GM21423 (cell line): Measurements from ENCODE around the gene PAX6.

ENCODE experiments used
- ATAC-seq: cut with Tn5 transposase; IDR thresholded peaks from one replicate; pipeline ENCODE4 v1.9.1; 2021; ENCODE audit warnings: mild to moderate bottlenecking, moderate library complexity; ENCODE audit not compliant: unreplicated experiment

Gene PAX6

DNA sequence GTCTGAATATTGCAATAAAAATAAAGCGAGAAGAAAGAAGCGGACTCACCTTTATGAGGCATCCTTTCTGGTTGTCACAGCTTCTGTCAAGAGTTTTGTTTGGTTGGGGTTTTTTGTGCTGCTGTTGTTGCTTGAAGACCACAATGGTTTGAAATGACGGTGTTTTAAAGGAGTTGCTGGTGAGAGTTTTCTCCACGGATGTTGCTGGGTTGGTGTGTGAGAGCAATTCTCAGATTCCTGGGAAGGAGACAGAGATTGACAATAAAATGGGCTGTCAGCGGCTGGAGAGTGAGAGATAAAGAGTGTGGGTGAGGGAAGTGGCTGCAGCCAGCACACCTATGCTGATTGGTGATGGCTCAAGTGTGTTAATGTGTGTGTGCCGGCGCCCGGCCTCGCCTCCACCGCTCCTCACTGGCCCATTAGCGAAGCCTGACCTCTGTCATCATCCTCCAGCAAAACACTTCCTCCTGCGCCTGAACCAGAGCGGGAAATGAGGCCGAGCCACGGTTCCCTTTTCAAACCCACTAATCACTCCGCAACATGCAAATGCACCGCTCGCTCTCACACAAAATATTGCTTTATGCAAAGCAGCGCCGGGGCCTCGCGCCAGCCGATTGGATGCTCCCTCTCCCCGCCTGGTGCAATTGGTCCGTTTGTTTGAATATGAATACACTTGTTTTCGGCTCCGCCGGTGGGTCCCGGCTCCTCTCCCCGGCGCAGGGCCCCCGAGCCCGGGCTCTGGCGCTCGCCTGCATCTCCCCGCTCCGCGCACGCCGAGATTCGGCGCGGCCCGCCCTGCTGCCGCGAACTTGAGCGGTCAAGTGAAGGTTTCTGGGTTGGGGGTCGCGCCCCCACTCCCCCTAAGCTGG lies at the start of gene PAX6:
PAX6 (minus strand) TSS at position 544 of the 869 bp plus-strand sequence. CDS start 4,911 bp downstream, outside the sequence.
- peak; percentile 72 for ATAC-seq

DNA sequence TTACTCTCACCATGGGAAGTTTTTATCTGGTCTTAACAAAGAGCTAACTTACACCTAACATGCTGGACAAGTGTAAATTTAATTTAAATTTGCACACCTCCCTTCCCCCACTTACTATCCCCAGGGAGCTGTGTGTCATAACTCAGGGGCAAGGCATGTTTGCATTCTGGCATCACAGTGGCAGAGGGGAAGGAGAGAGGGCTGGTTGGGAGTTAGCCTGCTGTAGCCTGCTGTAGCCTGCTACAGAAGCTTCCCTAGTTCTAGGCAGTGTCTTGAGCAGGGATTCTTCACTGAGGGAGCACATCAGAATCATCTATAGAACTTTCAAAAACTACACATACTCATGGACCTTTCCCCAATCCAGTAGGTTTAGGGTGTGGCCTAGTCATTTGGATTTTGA lies 49.3 kb upstream of the PAX6 start:
- no peak for ATAC-seq

DNA sequence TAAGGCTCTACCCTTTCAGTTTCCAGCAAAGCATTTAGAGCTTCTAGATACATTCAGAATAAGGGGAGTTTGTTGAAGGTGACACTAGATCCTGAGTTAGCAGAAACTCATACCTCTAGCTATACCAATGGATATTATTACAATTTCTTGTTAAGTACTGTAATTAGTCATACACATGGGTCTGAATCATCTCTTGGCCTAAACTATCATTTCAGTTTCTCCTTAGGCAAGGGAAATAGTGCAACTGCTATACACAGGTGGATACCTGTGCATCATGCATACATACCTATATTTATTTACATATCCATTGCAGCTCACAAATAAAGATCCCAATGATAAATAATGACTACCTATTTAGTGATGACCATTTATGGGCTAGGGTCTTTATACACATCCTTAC lies 45.1 kb upstream of the PAX6 start:
- ATAC-seq = no peak

DNA sequence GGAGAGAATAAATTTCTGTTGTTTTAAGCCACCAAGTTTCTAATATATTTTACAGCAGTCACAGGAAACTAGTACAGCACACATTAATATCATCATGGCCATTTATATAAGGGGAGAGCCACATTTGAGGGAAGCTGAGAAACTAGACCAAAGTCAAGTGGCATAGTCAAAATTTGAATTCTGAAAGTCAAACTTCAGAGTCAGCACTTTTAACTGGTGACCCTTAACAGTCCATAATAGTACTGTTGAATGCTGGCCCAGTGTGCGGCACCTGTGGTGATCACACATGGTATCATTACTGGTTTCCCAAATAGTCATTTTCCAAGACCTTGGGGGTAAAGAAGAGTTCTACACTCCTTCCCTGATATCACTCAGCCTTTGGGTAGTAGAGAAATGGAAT lies 44.3 kb upstream of the PAX6 start:
- no peak for ATAC-seq

DNA sequence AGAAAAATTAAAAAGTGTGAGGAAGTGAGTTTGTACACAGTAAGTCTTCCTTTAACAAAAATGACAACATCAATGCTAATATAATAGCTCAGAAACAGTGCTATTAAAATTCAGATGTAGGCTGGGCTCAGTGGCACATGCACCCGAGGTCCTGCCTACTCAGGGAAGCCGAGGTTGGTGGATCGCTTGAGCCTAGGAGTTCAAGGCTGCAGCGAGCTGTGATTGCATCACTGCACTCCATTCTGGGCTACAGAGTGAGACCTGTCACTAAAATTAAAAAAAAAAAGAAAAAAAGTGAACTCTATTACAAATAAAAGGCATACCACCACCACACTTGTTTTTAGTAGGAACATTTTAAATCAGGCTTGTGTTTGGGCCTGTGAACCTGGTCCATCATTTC lies 39.2 kb upstream of the PAX6 start:
- no peak for ATAC-seq

DNA sequence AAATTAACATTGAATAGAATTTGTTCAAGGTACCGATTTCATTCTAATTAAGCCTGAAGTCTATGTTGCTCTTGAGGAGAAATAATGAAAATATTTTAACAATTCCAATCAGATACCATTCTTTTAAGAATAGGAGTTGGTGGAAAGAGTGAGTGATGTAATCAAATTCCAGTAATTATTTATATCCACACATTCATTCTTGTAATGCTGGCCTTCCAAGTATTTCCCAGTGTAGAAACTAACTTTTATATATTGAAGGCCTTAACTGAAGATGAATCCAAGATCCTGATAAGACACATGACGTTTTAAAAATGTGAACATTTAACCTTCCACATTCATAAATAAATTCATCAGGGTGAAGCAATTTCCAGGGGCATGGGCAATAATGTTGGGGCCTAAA lies 36.6 kb upstream of the PAX6 start:
- ATAC-seq = no peak

DNA sequence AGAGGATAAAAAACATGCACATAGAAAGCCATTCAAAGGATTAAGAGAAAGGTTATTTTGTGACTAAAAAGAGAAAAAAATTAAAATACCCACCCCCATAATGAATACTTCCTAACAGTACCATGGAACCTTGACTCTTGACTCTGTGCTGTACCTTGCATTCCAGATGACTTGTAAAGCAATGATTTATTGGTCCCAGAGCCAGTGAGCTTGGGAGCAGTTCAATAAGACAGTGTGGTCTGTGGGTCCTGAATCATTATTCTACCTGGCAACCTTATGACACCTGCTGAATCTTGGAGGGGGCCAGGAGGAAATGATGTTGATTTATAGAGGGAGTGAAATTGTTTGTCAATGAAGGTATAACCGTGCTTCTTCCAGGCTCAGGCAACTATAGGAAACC lies 34.2 kb upstream of the PAX6 start:
- ATAC-seq = no peak

DNA sequence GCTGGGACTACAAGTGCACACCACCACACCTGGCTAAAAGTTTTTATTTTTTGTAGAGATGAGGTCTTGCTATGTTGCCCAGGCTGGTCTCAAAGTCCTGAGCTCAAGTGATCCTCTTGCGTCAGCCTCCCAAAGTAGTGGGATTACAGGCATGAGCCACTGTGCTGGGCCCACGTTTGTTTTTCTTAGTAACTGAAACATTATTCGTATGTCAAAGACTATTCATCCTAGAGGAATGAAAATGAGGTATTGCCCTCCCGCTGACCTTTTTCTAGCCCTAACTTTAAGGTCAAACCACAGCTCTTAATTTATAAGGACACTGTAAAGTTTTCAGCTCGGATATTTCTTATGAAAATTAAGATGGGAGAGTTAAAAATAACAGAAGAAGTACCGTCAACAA lies 33.2 kb upstream of the PAX6 start:
- no peak for ATAC-seq

DNA sequence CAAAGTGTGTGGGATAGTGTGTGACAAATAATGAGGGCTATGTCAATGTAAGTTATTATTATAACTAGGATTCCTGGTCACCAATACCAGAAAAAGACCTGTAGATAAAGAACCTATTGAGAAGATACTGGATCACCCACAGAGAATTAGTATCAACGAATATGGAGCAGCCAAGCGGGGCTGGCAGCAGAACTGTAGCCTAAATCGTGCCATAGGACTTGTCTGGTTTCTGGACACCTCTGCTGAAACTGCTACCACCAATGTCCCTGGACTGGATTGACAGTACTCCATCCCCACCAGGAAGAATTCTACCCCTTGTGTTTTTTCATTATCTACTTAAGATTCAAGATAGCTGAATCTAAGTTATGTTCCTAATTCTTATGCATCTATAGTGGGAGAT lies 30.3 kb upstream of the PAX6 start:
- no peak for ATAC-seq

DNA sequence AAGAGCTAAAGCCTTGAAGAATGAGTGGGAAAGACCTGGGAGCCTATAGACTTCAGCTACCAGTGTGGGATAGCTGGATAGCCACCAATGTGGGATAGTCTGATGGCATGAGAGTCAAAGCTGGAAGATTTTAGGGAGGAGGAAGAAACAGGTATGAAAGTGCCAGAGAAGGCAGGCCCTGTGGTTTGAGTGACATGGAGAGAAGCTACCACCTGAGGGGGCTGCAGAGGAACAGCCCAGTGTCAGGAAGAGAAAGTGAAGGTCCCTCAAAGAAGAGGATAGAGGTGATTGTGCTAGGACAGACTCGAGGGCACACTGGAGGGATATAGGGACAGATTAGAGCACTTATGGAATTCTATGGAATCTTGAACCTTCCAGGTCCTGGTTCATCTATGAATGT lies 23.1 kb upstream of the PAX6 start:
- ATAC-seq = no peak

DNA sequence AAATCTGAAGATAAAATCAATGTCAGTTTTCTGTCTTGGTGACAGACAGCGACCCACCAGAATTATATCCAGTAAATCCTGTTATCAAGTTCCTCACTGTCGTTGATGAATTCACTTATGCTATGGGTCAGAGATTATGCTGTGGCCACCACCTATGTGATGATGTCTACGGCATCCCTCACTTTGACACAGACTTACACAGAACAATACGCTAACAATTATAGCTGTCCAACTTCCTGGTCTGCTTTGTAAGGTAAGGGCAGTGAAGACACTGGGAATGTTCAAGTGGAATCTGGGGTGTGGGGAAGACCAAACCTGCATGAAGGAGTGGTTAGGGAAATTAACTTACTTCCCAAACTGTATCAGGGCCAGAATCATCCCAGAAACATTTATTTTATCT lies 19.3 kb upstream of the PAX6 start:
- no peak for ATAC-seq

DNA sequence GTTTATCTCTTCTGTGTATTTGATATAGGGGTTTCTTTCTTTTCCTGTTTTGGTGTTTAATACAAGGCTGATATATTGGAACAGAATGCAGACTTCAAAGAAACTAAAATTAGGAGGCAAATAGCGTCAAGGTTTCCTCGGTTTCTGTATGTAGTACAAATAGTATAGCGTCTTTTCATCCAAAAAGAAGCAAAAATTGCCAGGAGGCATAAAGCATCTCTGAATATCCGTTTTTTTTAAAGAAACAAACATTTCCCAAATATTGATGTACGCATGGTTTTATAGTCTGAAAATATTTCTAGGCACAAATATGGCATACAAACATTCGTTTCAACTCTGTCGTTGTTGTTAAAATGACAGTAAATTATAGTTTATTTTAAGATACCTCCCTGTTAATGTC lies 17.1 kb upstream of the PAX6 start:
- no peak for ATAC-seq

DNA sequence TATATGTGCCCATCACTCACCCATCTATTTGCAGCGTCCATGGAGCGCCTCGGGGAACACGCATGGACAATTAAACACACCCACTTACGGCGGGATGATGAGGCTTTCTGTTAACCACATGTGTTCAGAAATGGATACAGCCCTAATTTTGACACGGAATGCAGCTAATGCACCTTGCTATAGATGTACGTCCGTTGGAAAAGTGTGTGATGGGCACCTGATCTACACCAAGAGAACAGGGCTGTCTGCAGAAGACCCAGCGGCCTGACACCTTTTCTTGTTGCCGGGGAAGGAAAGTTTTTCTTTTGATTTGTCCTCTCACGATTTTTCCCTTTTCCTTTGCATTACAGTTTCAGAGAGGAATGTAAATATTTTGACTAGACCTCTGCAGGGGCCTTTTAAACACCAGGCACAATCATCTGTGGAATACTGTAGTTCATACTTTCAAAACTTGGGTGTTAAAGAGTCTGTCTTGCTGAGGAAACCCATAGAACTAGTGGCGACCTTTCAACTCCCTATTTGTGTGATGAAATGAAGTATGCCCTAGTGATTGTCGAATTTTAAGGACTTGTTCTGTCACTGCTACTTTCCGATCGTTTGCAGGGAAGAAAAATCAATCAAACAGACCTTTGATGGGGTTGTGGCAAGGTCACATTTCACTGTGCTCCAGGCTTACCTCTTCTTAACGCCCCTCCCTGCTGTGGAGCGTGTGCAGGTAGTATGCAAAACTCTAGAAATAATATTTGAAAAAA lies 16.5 kb upstream of the PAX6 start:
- ATAC-seq = no peak

DNA sequence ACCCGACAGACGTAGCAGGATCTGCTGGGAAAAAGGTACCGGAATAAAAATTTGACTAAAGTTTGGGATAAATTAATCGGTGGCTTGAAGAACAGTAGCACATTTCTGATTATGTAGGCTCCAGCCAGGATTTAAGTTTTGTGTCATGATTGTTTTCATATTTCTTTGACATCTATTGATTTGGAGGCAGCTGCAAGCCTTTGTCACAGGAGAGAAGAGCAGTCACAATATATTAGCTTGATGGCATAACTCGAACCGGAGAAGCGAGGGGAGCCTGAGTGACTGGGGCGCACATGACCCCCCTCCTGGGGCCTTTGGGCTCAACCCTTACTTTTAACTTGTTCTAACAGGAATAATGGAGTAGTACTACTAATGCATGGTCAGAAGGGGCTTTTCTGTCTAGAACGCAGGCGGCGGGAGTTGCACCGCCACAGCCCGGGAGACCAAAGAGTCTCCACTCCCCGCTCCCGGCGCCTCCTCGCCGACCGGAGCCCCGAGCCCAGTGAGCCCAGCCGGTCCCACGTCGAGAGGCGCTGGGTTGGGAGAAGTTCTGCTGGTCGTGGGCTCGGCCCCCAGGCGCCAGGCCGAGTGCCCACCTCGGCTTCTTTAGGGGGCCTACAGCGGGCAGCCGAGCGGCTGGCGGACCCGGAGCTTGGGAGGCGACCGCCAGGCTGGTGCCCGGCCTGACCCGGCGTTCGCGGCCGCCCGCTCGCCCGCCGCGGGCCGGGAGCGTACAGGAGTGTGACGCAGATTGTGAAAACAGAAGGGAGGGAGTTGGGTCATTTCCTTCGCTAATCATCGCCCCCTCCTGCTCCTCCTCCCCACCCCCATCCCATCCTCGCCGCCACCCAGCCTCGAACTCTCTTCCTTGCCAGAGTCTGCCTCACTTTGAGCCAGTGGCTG lies 15.7 kb upstream of the PAX6 start:
- no peak for ATAC-seq

DNA sequence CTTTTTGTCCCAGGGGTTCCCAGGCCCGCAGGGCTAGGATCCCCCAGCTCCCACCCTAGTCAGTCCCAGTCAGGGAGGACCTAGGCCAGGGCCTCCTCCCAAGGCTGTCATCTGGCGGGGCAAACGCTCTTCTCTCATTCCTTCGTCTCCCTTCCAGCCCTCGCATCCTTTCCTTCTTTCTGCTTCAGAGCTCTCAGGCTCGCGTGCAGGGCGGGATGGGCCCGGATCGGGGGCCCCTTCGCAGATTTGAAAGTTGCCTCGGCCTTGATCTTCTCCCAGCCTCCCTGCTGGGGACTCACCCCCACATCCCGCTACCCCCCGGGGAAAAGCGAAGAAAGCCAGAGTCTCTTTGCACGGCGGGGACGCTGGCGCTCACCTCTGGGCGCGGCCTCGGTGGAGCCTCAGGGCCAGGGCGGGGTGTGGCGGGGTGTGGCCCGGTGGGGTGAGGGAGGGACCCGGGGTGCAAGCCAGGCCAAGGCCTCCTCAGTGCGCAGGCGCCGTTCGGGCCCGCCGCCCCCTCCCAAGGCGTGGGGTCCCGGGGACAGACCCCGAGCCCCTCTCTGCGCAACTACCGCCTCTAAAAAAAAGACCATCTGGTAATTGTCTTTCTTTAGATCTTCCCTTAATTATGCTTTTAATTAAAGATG lies 14.8 kb upstream of the PAX6 start:
- no peak for ATAC-seq

DNA sequence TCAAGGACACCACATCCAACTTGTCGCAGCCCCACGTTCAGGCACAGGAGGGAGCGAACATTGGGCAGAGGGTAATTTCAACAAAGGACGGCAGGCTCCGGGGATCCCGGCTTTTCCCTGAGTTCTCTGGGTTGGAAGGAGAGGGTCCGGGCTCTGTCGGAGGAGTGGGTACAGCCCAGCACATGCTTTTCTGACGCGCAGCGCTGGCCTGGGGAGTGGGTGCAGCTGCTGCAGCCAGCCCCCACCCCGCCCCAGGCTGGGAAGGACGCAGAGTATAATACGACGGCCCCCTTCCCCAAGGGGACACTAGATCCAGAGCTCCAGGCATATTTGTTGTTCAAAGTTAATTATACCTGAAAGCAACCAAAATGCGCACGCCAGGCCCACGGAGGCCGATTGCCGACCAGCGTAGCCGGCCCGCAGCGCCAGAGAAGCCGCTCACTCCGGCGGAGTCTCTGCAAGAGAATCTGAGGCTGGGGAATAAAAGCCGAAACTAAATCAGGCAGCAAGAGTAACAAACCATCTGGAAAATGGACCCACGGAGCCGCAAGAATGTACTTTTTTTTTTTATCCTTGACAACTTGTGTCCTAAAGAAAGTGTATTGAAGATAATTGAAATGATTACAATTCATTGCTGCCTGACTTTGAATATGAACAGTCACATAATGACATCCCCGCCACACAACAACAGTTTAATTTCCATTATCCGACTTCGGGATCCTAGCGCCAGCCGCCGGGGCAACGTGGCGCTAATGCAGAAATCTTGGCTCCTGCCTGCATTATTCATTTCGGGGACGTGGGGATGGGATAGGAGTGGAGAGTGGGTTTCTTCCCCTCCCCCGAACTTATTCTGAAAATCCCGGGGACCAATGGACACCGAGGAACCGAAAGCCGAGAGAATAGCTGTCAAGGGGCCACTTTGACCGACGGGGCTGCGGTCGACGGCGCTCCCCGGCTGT lies 14.0 kb upstream of the PAX6 start:
- ATAC-seq = no peak

DNA sequence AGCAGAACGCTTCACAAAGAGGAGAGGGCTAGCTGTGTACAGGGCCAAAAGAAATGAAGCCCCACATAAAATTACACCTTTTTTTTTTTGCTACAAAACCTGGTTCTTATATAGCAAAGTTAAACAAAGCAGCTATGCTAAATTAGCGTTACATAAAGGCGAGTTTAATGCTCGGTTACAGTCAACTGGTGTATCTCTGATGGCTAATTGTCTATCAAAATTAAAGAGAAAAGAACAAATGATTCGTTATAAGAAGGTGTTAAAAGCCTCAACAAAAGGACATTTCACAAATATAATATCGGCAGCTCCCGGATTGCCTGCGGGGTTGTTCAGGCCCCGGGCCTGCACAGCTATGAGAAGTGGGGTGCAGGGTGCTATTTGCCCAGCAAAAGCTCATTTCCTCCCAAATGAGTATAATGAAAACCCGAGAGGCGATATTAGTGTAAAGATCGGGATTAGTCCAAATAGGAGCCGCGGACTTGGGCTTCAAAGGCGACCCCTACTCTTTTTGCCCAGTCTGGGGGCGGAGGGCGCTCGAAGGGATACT lies 13.3 kb upstream of the PAX6 start:
- ATAC-seq = no peak

DNA sequence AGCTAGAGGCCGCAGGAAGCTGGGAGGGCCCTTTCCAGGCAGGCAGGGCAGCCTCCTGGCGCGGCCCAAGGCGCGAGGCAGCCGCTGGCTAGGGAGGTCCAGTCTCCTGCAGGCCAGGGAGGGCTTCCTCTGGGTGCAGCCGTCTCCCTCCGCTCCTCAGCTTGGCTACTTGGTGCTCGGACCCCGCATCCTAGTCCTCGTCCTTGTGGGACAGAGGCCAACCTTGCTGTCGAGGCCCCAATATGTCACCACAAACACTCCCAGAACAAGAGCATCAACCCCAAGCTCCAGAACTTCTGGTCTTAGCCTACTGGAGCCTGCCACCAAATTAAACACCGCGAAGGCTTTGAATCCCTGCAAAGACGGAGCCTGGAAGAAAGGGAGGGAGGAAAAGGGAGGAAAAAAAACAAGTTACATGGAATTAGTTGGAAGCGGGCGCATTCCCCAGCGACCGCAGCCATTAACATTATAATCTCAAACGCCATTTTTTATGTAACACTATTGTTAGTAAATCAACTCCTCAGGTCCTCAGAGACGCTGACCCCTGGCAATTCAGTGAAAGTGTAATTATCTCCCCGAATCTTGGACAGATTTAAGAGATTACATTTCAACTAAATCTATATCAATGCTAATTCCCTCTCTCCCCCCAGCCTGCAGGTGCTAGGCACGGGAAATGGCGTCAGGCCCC lies 12.7 kb upstream of the PAX6 start:
- no peak for ATAC-seq
